Mammary epithelial cell (primary cell): ENCODE measurements around the gene CACNA1D.

ENCODE experiments used
- EZH2 ChIP-seq: IDR thresholded peaks from 2 replicates; pipeline ENCODE4 v1.6.1; 2012; ENCODE audit warnings: low read length, inconsistent platforms, borderline replicate concordance
- TF ChIP-seq, protein P1 (sequence below), 2 donors: IDR thresholded peaks in 1 of 2; conservative IDR thresholded peaks in 1 of 2; 2 replicates each; pipeline ENCODE4 v1.5.1; 2011 to 2012; ENCODE audit warnings: inconsistent platforms in 2 of 2, low read length in 2 of 2, mild to moderate bottlenecking in 2 of 2, control low read depth in 1 of 2, low read depth in 1 of 2; ENCODE audit not compliant: insufficient read depth in 1 of 2; ENCODE audit errors: extremely low read depth in 1 of 2

GRCh38 chr3:53788038-53788437 lies 293.6 kb downstream of the CACNA1D start:
- TF ChIP-seq, protein P1, sequence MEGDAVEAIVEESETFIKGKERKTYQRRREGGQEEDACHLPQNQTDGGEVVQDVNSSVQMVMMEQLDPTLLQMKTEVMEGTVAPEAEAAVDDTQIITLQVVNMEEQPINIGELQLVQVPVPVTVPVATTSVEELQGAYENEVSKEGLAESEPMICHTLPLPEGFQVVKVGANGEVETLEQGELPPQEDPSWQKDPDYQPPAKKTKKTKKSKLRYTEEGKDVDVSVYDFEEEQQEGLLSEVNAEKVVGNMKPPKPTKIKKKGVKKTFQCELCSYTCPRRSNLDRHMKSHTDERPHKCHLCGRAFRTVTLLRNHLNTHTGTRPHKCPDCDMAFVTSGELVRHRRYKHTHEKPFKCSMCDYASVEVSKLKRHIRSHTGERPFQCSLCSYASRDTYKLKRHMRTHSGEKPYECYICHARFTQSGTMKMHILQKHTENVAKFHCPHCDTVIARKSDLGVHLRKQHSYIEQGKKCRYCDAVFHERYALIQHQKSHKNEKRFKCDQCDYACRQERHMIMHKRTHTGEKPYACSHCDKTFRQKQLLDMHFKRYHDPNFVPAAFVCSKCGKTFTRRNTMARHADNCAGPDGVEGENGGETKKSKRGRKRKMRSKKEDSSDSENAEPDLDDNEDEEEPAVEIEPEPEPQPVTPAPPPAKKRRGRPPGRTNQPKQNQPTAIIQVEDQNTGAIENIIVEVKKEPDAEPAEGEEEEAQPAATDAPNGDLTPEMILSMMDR (conservative IDR thresholded peaks at IDR 0.05 in 1 of 2, IDR thresholded peaks at IDR 0.05 in 1 of 2; ENCODE audit: extremely low read depth in 1 of 2, insufficient read depth in 1 of 2, low read depth in 1 of 2, low read length in 2 of 2): no peak
- TF ChIP-seq EZH2: no peak
